ENCODE measurements around the gene ABCA2. TPM values are rescaled to one million over a fixed set of nuclear protein-coding genes. Genes with fewer than 3 reads are reported as not detected.

Gene ABCA2
- polyA plus RNA-seq, 1 experiment = 16.0 TPM

DNA sequence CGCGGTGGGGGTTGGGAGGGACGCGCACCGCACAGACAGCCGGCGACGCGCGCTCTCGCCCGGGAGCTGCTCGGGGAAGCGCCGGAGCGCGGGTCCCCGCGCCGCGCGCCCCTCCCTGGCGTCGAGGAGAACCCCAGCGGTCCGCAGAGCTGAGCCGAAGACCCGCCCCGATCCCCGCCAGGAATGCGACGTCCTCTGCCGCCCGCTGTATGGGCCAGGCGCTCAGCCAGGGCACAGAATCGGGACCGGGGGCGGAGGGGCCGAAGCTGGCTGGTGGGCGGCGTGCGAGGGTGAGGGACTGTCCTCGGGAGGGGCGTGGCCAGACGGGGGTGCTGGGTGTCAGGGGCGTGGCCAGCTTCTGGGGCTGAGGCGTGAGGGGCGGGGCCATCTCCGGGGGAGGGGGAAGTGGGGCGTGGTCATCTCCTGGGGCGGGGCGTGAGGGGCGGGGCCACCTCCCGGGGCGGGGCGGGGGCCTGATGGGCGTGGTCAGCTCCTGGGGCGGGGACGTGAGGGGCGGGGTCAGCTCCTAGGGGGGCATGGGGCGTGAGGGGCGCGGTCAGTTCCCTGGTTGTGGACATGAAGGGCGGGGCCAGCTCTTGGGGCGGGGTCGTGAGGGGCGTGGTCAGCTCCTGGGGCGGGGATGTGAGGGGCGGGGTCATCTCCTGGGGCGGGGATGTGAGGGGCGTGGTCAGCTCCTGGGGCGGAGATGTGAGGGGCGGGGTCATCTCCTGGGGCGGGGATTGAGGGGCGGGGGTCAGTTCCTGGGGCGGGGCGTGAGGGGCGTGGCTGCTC is 49.8 kb downstream of the ABCA2 start:
- ChIA-PET POLR2A (interaction anchor here (0.6 to 0.7 kb wide), 2 partner anchors 14 to 159 kb away, joined by 3 to 8 read pairs; partner anchors contain the start of gene PAXX), CTCF (interaction anchor here (1.2 kb wide), 2 partner anchors 30 to 57 kb away, joined by 5 read pairs; no protein-coding TSS in a partner anchor)
- Histone ChIP-seq H3K27me3 (ENCODE audit: control insufficient read depth, insufficient read depth, low read length) (no peaks in the 10 kb centered on the region), H3K4me3 (ENCODE audit: low read depth, low read length) (peak overlapping the region; percentile 51), H3K36me3 (ENCODE audit: control insufficient read depth, insufficient read depth, low read length) (no peaks in the 10 kb centered on the region)
- DNase-seq (ENCODE audit: low read depth) = no peak
- TF ChIP-seq, protein P1, sequence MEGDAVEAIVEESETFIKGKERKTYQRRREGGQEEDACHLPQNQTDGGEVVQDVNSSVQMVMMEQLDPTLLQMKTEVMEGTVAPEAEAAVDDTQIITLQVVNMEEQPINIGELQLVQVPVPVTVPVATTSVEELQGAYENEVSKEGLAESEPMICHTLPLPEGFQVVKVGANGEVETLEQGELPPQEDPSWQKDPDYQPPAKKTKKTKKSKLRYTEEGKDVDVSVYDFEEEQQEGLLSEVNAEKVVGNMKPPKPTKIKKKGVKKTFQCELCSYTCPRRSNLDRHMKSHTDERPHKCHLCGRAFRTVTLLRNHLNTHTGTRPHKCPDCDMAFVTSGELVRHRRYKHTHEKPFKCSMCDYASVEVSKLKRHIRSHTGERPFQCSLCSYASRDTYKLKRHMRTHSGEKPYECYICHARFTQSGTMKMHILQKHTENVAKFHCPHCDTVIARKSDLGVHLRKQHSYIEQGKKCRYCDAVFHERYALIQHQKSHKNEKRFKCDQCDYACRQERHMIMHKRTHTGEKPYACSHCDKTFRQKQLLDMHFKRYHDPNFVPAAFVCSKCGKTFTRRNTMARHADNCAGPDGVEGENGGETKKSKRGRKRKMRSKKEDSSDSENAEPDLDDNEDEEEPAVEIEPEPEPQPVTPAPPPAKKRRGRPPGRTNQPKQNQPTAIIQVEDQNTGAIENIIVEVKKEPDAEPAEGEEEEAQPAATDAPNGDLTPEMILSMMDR (IDR thresholded peaks at IDR 0.05; ENCODE audit: insufficient read depth, low read depth, low read length) = no peak

DNA sequence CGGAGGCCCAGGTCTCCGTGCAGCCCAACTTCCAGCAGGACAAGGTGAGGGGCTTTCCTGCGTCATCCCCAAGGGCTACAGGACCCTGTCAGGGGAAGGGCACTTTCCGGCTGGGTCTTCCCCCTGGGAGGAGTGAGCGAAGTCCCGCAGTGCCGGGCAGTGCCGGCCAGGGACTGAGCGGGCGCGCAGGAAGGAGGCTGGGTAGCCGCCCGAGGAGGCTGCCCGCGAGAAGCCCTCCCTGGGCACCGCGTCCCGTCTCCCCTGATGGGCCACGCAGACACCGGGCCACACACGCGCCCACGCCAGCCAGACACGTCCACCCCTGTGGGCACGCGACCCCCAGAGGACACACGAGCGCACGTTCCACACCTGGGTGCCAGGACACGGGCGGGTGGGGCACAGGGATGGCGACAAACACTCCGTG is 50.4 kb downstream of the ABCA2 start:
- TF ChIP-seq, protein P1 (IDR thresholded peaks at IDR 0.05; ENCODE audit: insufficient read depth, low read depth, low read length) = no peak
- CTCF ChIA-PET = interaction anchor here (1.2 kb wide), 2 partner anchors 30 to 57 kb away, joined by 5 read pairs; no protein-coding TSS in a partner anchor
- Histone ChIP-seq H3K4me3 (ENCODE audit: low read depth, low read length) (peak overlapping the region; percentile 51), H3K27me3 (ENCODE audit: control insufficient read depth, insufficient read depth, low read length) (no peaks in the 10 kb centered on the region), H3K36me3 (ENCODE audit: control insufficient read depth, insufficient read depth, low read length) (no peaks in the 10 kb centered on the region)
- DNase-seq (ENCODE audit: low read depth) = no peak
- POLR2A ChIA-PET = interaction anchor here (0.7 kb wide), 1 partner anchor 15 kb away, joined by 3 read pairs; the partner anchor contains the start of gene PAXX

DNA sequence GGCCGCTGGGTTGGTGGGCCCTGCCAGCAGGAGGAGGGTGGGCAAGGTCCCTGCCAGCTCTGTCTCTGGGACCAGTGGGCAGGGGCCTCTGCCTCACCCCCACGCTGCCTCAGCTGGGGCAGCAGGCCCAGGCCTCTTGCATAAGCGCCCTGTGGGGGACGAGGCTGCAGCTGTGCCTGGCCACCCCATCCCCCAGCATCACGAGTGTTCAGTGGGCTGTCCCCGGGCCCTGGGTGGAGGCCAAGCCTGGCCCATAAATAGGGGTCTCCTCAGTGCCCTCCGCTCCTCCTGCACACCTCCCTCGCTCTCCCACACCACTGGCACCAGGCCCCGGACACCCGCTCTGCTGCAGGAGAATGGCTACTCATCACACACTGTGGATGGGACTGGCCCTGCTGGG is 50.8 kb downstream of the ABCA2 start, which contains the start of gene PTGDS:
Gene PTGDS (plus strand): TSS at position 282 of the 400 bp plus-strand sequence. CDS start 75 bp downstream, at position 357.
- Histone ChIP-seq H3K27me3 (ENCODE audit: control insufficient read depth, insufficient read depth, low read length) (no peaks in the 10 kb centered on the region), H3K36me3 (ENCODE audit: control insufficient read depth, insufficient read depth, low read length) (no peaks in the 10 kb centered on the region), H3K4me3 (ENCODE audit: low read depth, low read length) (peak within 1 kb of the TSS; percentile 51)
- TF ChIP-seq, protein P1 (IDR thresholded peaks at IDR 0.05; ENCODE audit: insufficient read depth, low read depth, low read length) = no peak
- no peak for DNase-seq (ENCODE audit: low read depth)
- CTCF ChIA-PET = no interaction called here
- POLR2A ChIA-PET = no interaction called here

DNA sequence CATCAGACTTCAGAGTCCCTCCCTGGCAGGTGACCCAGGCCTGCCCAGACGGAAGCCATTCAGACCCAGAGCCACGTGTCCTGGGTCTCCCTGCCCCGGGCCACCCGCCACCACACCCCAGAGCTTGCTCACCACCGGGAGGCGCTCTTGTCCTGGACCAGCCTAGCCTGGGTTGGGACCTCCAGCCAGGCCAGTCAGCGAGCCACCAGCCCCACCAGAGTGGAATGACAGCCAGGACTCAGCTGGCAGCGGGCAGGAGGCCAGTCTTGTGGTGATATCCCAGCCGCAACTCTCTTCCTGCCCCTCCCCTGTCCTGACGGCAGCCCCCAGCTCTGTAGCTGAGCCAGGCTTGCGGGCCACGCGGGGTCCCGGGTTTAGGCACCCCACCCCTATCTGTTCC is 52.4 kb downstream of the ABCA2 start:
- no peak for DNase-seq (ENCODE audit: low read depth)
- no peaks in the 10 kb centered on the region for H3K27me3 ChIP-seq (ENCODE audit: control insufficient read depth, insufficient read depth, low read length)
- TF ChIP-seq, protein P1 (IDR thresholded peaks at IDR 0.05; ENCODE audit: insufficient read depth, low read depth, low read length) = 0 out of 2 replicates have a peak, but pooled peaks have one; percentile 13
- H3K4me3 ChIP-seq (ENCODE audit: low read depth, low read length) = no peak overlapping the region
- POLR2A ChIA-PET = no interaction called here
- no peaks in the 10 kb centered on the region for H3K36me3 ChIP-seq (ENCODE audit: control insufficient read depth, insufficient read depth, low read length)
- CTCF ChIA-PET = interaction anchor here (1.4 to 2.5 kb wide), 3 partner anchors 28 to 60 kb away, joined by 4 to 11 read pairs (median 11); no protein-coding TSS in a partner anchor

DNA sequence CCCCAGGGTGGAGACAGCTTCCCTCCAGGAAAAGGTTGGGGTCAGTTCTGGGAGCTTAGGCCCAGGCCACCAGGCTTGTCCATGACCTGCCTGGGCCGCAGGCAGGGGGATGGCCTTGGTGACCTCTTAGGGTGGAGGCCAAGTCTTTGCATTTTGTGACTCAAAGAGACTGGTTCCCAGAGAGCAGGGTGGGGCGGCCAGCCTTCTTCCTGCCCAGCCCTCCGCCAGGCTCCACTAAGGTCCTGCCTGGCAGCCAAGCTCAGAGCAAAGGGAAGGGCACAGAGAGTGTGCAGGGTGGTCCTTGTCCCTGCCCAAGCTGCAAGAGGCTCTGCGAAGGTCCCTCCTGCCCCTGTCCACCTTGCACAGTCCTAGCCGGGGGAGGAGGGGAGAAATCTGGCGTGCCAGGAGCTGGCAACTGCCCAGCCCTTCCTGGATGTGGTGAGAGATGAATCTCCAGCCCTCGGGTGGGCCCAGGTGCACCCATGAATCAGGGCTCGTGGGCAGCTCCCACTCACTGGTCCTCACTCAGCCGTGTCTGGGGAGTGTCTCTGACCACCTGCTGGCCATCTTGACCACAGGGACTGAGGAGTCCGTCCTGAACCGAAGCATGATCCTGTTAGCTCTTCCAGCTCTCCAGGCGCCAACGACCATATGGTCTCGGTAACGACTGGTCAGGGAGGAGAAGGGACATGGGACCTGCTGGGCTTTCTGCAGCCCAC is 53.1 kb downstream of the ABCA2 start:
- DNase-seq (ENCODE audit: low read depth) = no peak
- H3K36me3 ChIP-seq (ENCODE audit: control insufficient read depth, insufficient read depth, low read length) = no peaks in the 10 kb centered on the region
- ChIA-PET POLR2A (no interaction called here), CTCF (interaction anchor here (1.4 to 2.5 kb wide), 3 partner anchors 27 to 61 kb away, joined by 4 to 11 read pairs (median 11); no protein-coding TSS in a partner anchor)
- H3K4me3 ChIP-seq (ENCODE audit: low read depth, low read length) = no peak overlapping the region
- TF ChIP-seq, protein P1 (IDR thresholded peaks at IDR 0.05; ENCODE audit: insufficient read depth, low read depth, low read length) = no peak
- H3K27me3 ChIP-seq (ENCODE audit: control insufficient read depth, insufficient read depth, low read length) = no peaks in the 10 kb centered on the region
